COLO668 (cell line): ENCODE measurements around the gene FSHR.

Source experiments
- DNase-seq: peaks from one replicate; lab custom pipeline; 2025; ENCODE audit not compliant: unreplicated experiment; lab: John Stamatoyannopoulos, UW

The FSHR gene

DNA sequence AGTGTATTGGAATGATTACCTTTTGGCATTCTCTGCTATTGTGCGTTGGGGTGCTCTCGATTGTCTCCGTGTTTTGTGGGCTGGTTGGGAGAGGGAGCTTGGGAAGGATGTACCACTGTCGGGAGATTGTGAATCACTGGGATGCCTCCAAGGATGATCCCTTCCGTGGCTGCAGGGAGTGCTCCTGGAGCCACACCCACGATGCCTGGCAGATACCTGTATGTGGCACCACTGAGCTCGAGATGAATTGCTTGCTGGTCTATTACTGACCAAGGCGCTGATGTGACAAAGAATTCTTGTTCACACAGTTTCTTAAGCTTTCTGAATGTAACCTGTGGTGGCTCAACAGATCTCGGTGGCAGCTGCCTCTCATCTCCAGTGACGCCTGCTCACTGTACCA, 239.1 kb downstream of the FSHR start:
- DNase-seq, result no peak

DNA sequence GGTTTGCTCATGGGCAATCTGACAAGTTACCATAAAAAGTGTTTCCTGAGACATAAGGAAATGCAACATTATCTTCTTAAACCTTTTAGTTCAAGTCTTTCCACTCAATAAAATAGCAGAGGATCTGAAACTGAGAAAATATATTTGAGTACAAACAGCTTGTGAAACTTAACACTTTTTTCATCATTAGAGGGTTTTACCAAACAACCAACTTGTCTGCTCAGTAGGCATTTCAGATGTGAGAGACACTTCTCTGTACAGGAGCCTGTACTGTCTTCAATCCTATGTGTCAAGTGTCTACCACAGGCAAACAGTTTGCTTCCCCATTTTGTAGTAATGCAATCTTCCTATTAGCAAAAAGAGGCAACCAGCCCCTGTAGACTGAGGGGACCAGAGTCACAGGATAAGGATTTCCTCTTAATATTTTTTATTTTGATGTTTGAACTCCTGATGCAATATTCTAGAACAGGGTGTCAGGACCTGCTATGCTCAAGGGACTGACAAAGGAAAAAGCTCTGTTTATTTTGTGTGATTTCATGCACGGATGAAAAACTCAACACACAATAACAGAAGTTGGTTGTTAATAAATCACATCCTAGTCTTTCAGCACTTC, 239.7 kb downstream of the FSHR start:
- no peak for DNase-seq
